Liver (tissue), 3 donors: ENCODE measurements around the gene OLFML1.

ENCODE experiments used
- JUND ChIP-seq, 2 donors: IDR thresholded peaks; 2 replicates each; pipeline ENCODE4 v1.6.1; 2016; ENCODE audit warnings: antibody characterized with exemption in 2 of 2
- TF ChIP-seq, protein P1 (sequence below): fragments of 150-350 bp; IDR thresholded peaks from 2 replicates; pipeline ENCODE4 v1.5.1; 2017; ENCODE audit warnings: improper control_type of control experiment, low read depth, low read length; ENCODE audit not compliant: missing input control
- TF ChIP-seq, protein P2 (sequence below): IDR thresholded peaks from 2 replicates; pipeline ENCODE4 v1.6.1; 2016; ENCODE audit warnings: antibody characterized with exemption, mild to moderate bottlenecking
- TF ChIP-seq, protein P3 (sequence below): IDR thresholded peaks from 2 replicates; pipeline ENCODE4 v1.6.1; 2016; ENCODE audit warnings: antibody characterized with exemption
- donor health status: healthy.
- donor health status: healthy.

DNA sequence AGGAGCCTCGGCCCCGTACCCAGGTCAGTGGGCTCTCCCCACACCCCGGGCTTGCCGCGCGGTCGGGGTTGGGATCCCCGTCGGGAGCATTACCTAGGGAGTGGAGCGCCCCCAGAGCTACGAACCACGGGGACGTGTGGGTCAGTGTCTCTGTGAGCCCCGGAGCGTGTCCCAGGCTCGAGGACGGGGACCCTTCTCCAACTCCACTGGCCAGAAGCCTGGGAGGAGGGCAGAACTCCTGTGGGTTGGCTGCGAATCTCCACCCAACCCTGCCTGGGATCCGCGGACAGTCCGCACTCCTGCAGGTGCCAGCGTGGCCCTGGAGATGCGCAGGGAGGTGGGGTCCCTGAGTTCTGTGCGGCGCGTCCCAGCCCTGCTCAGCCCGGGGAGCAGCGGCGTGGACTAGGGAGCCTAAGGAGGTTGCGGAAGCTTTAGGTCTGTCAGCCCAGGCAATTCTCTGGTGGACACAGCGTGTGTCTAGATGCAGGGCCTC, 28.8 kb downstream of the OLFML1 start:
- TF ChIP-seq, protein P1, sequence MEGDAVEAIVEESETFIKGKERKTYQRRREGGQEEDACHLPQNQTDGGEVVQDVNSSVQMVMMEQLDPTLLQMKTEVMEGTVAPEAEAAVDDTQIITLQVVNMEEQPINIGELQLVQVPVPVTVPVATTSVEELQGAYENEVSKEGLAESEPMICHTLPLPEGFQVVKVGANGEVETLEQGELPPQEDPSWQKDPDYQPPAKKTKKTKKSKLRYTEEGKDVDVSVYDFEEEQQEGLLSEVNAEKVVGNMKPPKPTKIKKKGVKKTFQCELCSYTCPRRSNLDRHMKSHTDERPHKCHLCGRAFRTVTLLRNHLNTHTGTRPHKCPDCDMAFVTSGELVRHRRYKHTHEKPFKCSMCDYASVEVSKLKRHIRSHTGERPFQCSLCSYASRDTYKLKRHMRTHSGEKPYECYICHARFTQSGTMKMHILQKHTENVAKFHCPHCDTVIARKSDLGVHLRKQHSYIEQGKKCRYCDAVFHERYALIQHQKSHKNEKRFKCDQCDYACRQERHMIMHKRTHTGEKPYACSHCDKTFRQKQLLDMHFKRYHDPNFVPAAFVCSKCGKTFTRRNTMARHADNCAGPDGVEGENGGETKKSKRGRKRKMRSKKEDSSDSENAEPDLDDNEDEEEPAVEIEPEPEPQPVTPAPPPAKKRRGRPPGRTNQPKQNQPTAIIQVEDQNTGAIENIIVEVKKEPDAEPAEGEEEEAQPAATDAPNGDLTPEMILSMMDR = no peak
- TF ChIP-seq JUND (IDR thresholded peaks at IDR 0.05) = no peak
- TF ChIP-seq, protein P2, sequence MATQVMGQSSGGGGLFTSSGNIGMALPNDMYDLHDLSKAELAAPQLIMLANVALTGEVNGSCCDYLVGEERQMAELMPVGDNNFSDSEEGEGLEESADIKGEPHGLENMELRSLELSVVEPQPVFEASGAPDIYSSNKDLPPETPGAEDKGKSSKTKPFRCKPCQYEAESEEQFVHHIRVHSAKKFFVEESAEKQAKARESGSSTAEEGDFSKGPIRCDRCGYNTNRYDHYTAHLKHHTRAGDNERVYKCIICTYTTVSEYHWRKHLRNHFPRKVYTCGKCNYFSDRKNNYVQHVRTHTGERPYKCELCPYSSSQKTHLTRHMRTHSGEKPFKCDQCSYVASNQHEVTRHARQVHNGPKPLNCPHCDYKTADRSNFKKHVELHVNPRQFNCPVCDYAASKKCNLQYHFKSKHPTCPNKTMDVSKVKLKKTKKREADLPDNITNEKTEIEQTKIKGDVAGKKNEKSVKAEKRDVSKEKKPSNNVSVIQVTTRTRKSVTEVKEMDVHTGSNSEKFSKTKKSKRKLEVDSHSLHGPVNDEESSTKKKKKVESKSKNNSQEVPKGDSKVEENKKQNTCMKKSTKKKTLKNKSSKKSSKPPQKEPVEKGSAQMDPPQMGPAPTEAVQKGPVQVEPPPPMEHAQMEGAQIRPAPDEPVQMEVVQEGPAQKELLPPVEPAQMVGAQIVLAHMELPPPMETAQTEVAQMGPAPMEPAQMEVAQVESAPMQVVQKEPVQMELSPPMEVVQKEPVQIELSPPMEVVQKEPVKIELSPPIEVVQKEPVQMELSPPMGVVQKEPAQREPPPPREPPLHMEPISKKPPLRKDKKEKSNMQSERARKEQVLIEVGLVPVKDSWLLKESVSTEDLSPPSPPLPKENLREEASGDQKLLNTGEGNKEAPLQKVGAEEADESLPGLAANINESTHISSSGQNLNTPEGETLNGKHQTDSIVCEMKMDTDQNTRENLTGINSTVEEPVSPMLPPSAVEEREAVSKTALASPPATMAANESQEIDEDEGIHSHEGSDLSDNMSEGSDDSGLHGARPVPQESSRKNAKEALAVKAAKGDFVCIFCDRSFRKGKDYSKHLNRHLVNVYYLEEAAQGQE = no peak
- TF ChIP-seq, protein P3, sequence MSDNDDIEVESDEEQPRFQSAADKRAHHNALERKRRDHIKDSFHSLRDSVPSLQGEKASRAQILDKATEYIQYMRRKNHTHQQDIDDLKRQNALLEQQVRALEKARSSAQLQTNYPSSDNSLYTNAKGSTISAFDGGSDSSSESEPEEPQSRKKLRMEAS = no peak
